ENCODE data around the gene MESP1. TPM values are rescaled to one million over a fixed set of nuclear protein-coding genes. Genes with fewer than 3 reads are reported as not detected.

MESP1 gene
- total RNA-seq, 1 experiment from 2014 or later, result 6.4 TPM

GRCh38 chr15:89728254-89728653, 22.8 kb downstream of the MESP1 start:
- in situ Hi-C loops (cut with HindIII; ENCODE audit: low pct_unique_long_range_greater_than_20kb, low sequenced_read_pairs) (no loop called here), intact Hi-C loops (cut with micrococcal nuclease; ENCODE audit: unreplicated experiment) (no loop called here)
- DNase-seq (ENCODE audit: low read depth, low spot score) (no peak), ATAC-seq (no peak)
- Histone ChIP-seq H3K27ac (ENCODE audit: low read length) (no peak overlapping the region), H3K4me3 (ENCODE audit: low read depth in 2 of 2, low read length in 2 of 2) (no peak overlapping the region), H3K36me3 (ENCODE audit: control insufficient read depth, insufficient read depth, low read length) (no peaks in the 10 kb centered on the region), H3K4me1 (ENCODE audit: control insufficient read depth, insufficient read depth, low read length) (no peaks in the 10 kb centered on the region), H3K9me3 (ENCODE audit: control insufficient read depth, insufficient read depth, low read depth, low read length) (0 out of 2 replicates have a peak, but pooled peaks cover 3% of the 10 kb centered on the region), H3K27me3 (ENCODE audit: control insufficient read depth, insufficient read depth, low read length) (no peaks in the 10 kb centered on the region)
- no peak for TF ChIP-seq TCF7L2 (IDR thresholded peaks at IDR 0.05; ENCODE audit: low read depth, low read length)
- no peak for TF ChIP-seq REST (IDR thresholded peaks at IDR 0.05; ENCODE audit: insufficient read depth in 1 of 2, low read depth in 2 of 2, low read length in 1 of 2)
- no peak for TF ChIP-seq POLR2AphosphoS5 (IDR thresholded peaks at IDR 0.05; ENCODE audit: low read depth, low read length)
- TF ChIP-seq CTCF (IDR thresholded peaks at IDR 0.05), result no peak
- no peak for TF ChIP-seq SIN3A (IDR thresholded peaks at IDR 0.05; ENCODE audit: borderline replicate concordance, insufficient read depth, low read depth, low read length)
- no TSS peak for BruUV-seq (replicated peaks)
- CTCF ChIA-PET, result interaction anchor here (1.5 kb wide), 1 partner anchor 12 kb away, joined by 6 read pairs; no protein-coding TSS in a partner anchor
- POLR2A ChIA-PET, result interaction anchor here (1.2 kb wide), 1 partner anchor 9 kb away, joined by 3 read pairs; no protein-coding TSS in a partner anchor

GRCh38 chr15:89725064-89725463, 26.0 kb downstream of the MESP1 start:
- CTCF ChIA-PET, result no interaction called here
- ATAC-seq (no peak), DNase-seq (ENCODE audit: low read depth, low spot score) (no peak)
- Histone ChIP-seq H3K27ac (ENCODE audit: low read length) (no peak overlapping the region), H3K9me3 (ENCODE audit: control insufficient read depth, insufficient read depth, low read depth, low read length) (0 out of 2 replicates have a peak, but pooled peaks cover 3% of the 10 kb centered on the region), H3K4me3 (ENCODE audit: low read depth in 2 of 2, low read length in 2 of 2) (no peak overlapping the region), H3K4me1 (ENCODE audit: control insufficient read depth, insufficient read depth, low read length) (no peaks in the 10 kb centered on the region), H3K36me3 (ENCODE audit: control insufficient read depth, insufficient read depth, low read length) (no peaks in the 10 kb centered on the region), H3K27me3 (ENCODE audit: control insufficient read depth, insufficient read depth, low read length) (no peaks in the 10 kb centered on the region)
- intact Hi-C loops (cut with micrococcal nuclease; ENCODE audit: unreplicated experiment) (no loop called here), in situ Hi-C loops (cut with HindIII; ENCODE audit: low pct_unique_long_range_greater_than_20kb, low sequenced_read_pairs) (no loop called here)
- BruUV-seq (replicated peaks), result no TSS peak
- POLR2A ChIA-PET, result no interaction called here
- TF ChIP-seq REST (IDR thresholded peaks at IDR 0.05; ENCODE audit: insufficient read depth in 1 of 2, low read depth in 2 of 2, low read length in 1 of 2), result no peak
- TF ChIP-seq SIN3A (IDR thresholded peaks at IDR 0.05; ENCODE audit: borderline replicate concordance, insufficient read depth, low read depth, low read length), result no peak
- no peak for TF ChIP-seq POLR2AphosphoS5 (IDR thresholded peaks at IDR 0.05; ENCODE audit: low read depth, low read length)
- no peak for TF ChIP-seq CTCF (IDR thresholded peaks at IDR 0.05)
- TF ChIP-seq TCF7L2 (IDR thresholded peaks at IDR 0.05; ENCODE audit: low read depth, low read length), result no peak
